ENCODE data around the gene DAB2IP. TPM values are rescaled to one million over a fixed set of nuclear protein-coding genes. Genes with fewer than 3 reads are reported as not detected.

The DAB2IP gene
- total RNA-seq, 1 donor from 2014 or later: 41.7 TPM

GRCh38 chr9:121783111-121783510 is 131.7 kb downstream of the DAB2IP start:
- Mint-ChIP-seq H3K9me3 (ENCODE audit: unreplicated experiment) (peaks cover 2% of the 10 kb centered on the region), H3K4me1 (ENCODE audit: low read depth, unreplicated experiment) (peaks cover 29% of the 10 kb centered on the region), H3K4me3 (ENCODE audit: unreplicated experiment) (no peak overlapping the region), H3K36me3 (ENCODE audit: low read depth, unreplicated experiment) (peaks cover 7% of the 10 kb centered on the region), H3K27me3 (ENCODE audit: low read depth, unreplicated experiment) (no peaks in the 10 kb centered on the region), H3K27ac (ENCODE audit: unreplicated experiment) (no peak overlapping the region)
- Histone ChIP-seq H3K36me3 (ENCODE audit: insufficient read depth, low read length) (peaks cover 4% of the 10 kb centered on the region), H3K4me3 (ENCODE audit: insufficient read depth, low read depth, low read length) (no peak overlapping the region), H2AFZ (ENCODE audit: low read depth, low read length) (no peak overlapping the region), H3K79me2 (ENCODE audit: insufficient read depth, low read length) (no peaks in the 10 kb centered on the region), H3K9ac (ENCODE audit: low read length) (no peak overlapping the region), H3K4me1 (ENCODE audit: insufficient read depth, low read length) (peaks cover 12% of the 10 kb centered on the region), H3K9me3 (ENCODE audit: insufficient read depth, low read depth, low read length) (no peaks in the 10 kb centered on the region), H3K4me2 (ENCODE audit: low read length) (no peak overlapping the region), H3K27me3 (ENCODE audit: insufficient read depth, low read length) (no peaks in the 10 kb centered on the region), H4K20me1 (ENCODE audit: insufficient read depth, low read length) (peaks cover 22% of the 10 kb centered on the region), H3K27ac (ENCODE audit: low read depth, low read length) (no peak overlapping the region)
- TF ChIP-seq EZH2 (IDR thresholded peaks at IDR 0.05; ENCODE audit: insufficient read depth, low read length): no peak
- TF ChIP-seq CTCF (IDR thresholded peaks at IDR 0.05; ENCODE audit: insufficient read depth, low read depth, low read length): no peak
- no peak for DNase-seq (ENCODE audit: low read depth)
- no peak for FAIRE-seq

- Histone ChIP-seq H3K9ac (ENCODE audit: low read length) (no peak overlapping the region), H3K4me1 (ENCODE audit: insufficient read depth, low read length) (peaks cover 12% of the 10 kb centered on the region), H3K36me3 (ENCODE audit: insufficient read depth, low read length) (peaks cover 4% of the 10 kb centered on the region), H3K27me3 (ENCODE audit: insufficient read depth, low read length) (no peaks in the 10 kb centered on the region), H3K4me3 (ENCODE audit: insufficient read depth, low read depth, low read length) (no peak overlapping the region), H3K9me3 (ENCODE audit: insufficient read depth, low read depth, low read length) (no peaks in the 10 kb centered on the region), H3K79me2 (ENCODE audit: insufficient read depth, low read length) (no peaks in the 10 kb centered on the region), H2AFZ (ENCODE audit: low read depth, low read length) (no peak overlapping the region), H3K27ac (ENCODE audit: low read depth, low read length) (no peak overlapping the region), H3K4me2 (ENCODE audit: low read length) (no peak overlapping the region), H4K20me1 (ENCODE audit: insufficient read depth, low read length) (peaks cover 22% of the 10 kb centered on the region)
- H3K27me3 Mint-ChIP-seq (ENCODE audit: low read depth, unreplicated experiment): no peaks in the 10 kb centered on the region
- H3K9me3 Mint-ChIP-seq (ENCODE audit: unreplicated experiment): peaks cover under 1% of the 10 kb centered on the region
- TF ChIP-seq EZH2 (IDR thresholded peaks at IDR 0.05; ENCODE audit: insufficient read depth, low read length) (no peak), CTCF (IDR thresholded peaks at IDR 0.05; ENCODE audit: insufficient read depth, low read depth, low read length) (no peak)
- no peak overlapping the region for H3K4me3 Mint-ChIP-seq (ENCODE audit: unreplicated experiment)
- DNase-seq (ENCODE audit: low read depth) (no peak), FAIRE-seq (no peak)
- peaks cover 7% of the 10 kb centered on the region for H3K36me3 Mint-ChIP-seq (ENCODE audit: low read depth, unreplicated experiment)
- H3K4me1 Mint-ChIP-seq (ENCODE audit: low read depth, unreplicated experiment): peaks cover 26% of the 10 kb centered on the region
- no peak overlapping the region for H3K27ac Mint-ChIP-seq (ENCODE audit: unreplicated experiment)
Observed at GRCh38 chr9:121783521-121784507, 132.4 kb downstream of the DAB2IP start.
